Right lobe of liver (tissue), 4 donors: ENCODE results near the gene MKLN1.

Source experiments
- POLR2A ChIP-seq: fragments of 450-650 bp; IDR thresholded peaks from one replicate; pipeline ENCODE4 v1.6.1; 2017; ENCODE audit warnings: antibody characterized with exemption, mild to moderate bottlenecking
- TF ChIP-seq, protein P1 (sequence below), 4 donors: fragments of 200-600 bp in 3 of 4; fragments of 450-650 bp in 1 of 4; IDR thresholded peaks; one replicate each; pipeline versions ENCODE4 v1.5.1 to v1.8.0; 2016 to 2022; ENCODE audit warnings: antibody characterized with exemption in 4 of 4, mild to moderate bottlenecking in 2 of 4
- donor health status: DM: no; HTN: no; CAD: no.
- donor health status: DM: no; HTN: no; CAD: no.
- donor health status: DM: no; HTN: yes; CAD: no.

DNA sequence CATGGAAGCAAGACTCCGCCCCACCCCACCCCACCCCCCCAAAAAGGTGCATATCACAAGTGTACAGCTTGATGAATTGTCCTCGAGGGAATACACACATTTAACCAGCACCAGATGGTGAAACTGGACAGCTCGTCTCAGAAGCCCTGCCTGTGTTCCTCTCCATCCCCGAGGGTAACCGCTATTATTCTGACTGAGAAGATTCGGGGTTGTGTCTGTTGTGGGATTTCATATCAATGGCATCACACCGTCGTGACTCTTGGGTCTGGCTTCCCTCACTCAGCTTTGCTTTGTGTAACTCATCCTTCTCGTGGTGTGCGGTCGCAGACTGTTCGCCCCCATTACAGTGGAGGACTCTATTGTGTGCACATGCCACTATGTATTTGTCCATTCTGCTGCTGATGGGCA, 209.9 kb downstream of the MKLN1 start:
- no peak for TF ChIP-seq POLR2A
- TF ChIP-seq, protein P1, sequence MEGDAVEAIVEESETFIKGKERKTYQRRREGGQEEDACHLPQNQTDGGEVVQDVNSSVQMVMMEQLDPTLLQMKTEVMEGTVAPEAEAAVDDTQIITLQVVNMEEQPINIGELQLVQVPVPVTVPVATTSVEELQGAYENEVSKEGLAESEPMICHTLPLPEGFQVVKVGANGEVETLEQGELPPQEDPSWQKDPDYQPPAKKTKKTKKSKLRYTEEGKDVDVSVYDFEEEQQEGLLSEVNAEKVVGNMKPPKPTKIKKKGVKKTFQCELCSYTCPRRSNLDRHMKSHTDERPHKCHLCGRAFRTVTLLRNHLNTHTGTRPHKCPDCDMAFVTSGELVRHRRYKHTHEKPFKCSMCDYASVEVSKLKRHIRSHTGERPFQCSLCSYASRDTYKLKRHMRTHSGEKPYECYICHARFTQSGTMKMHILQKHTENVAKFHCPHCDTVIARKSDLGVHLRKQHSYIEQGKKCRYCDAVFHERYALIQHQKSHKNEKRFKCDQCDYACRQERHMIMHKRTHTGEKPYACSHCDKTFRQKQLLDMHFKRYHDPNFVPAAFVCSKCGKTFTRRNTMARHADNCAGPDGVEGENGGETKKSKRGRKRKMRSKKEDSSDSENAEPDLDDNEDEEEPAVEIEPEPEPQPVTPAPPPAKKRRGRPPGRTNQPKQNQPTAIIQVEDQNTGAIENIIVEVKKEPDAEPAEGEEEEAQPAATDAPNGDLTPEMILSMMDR (IDR thresholded peaks at IDR 0.05): no peak
